Subcutaneous adipose tissue (tissue), 4 donors: ENCODE measurements around the gene DENND5B. TPM values are rescaled to one million over a fixed set of nuclear protein-coding genes. Genes with fewer than 3 reads are reported as not detected.

ENCODE experiments used
- total RNA-seq, 4 donors: library from RNA; depleted of rRNA; stranded (reverse); fragments of >200 nt; gene quantifications; one replicate each; pipeline ENCODE4 v1.1.0, GENCODE V29; 2016
- TF ChIP-seq, protein P1 (sequence below): fragments of 450-650 bp; IDR thresholded peaks from one replicate; pipeline ENCODE4 v1.5.1; 2016; ENCODE audit warnings: low read depth, mild to moderate bottlenecking, control low read depth, antibody characterized with exemption, moderate library complexity

DENND5B gene
- total RNA-seq, 4 donors from 2014 or later: 11.1 to 19.2 (median 14.0) TPM

DNA sequence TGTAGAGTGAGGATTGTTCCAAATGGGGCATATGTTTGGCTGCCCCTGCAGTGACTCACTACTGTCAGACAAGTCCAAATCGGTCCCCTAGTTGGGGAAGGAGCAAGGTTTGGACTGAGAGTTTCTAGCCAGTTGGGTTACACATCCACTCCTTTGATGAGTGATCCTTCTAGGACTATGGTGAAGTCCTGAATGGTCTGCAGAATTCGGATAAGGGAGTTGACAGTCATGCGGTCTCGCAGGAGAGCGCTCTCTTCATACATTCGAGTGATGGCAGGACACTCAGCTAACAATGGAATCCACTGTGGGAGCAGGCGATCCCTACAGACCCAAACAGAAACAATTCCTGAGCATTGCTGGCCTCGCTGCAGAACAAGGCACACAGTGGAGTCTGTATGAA is 203.5 kb downstream of the DENND5B start:
- TF ChIP-seq, protein P1, sequence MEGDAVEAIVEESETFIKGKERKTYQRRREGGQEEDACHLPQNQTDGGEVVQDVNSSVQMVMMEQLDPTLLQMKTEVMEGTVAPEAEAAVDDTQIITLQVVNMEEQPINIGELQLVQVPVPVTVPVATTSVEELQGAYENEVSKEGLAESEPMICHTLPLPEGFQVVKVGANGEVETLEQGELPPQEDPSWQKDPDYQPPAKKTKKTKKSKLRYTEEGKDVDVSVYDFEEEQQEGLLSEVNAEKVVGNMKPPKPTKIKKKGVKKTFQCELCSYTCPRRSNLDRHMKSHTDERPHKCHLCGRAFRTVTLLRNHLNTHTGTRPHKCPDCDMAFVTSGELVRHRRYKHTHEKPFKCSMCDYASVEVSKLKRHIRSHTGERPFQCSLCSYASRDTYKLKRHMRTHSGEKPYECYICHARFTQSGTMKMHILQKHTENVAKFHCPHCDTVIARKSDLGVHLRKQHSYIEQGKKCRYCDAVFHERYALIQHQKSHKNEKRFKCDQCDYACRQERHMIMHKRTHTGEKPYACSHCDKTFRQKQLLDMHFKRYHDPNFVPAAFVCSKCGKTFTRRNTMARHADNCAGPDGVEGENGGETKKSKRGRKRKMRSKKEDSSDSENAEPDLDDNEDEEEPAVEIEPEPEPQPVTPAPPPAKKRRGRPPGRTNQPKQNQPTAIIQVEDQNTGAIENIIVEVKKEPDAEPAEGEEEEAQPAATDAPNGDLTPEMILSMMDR: no peak

DNA sequence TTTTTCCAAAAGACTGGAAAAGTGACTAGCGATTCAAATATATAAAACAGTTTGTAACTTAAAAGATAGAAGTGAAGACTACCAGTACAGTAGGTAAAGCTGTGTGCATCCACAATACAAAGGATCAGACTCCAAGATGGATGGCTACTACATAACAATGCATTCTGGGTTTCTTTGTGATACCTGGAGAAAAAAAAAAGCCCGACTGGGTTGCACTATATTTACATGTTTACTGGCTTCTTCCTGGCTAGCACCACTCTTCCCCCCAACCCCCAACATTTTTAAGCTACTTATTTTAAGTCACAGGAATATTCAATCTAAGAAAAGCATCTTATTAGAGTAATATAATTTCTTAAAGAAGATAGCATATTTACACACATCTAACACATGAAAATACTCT is 203.9 kb downstream of the DENND5B start:
- TF ChIP-seq, protein P1: no peak

DNA sequence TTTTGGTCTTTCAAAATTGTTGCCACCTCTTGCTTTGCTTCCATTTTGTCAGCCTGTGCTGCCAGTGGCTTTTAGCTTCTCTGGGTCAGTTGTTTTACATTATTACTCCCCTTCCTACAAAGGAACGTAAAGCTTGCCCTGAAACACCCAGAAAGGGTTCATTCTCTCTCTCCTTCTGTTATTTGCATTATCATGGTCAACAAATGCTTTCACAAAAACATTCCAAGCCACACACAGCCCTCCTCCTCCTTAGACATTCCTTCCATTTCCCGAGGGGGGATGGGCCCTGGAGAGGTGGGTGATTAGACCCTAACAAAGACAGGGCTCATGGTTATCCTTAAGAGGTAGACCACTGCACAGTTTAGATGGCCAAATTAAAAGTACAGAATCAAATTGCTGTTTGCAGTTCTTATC is 204.6 kb downstream of the DENND5B start:
- TF ChIP-seq, protein P1: no peak

DNA sequence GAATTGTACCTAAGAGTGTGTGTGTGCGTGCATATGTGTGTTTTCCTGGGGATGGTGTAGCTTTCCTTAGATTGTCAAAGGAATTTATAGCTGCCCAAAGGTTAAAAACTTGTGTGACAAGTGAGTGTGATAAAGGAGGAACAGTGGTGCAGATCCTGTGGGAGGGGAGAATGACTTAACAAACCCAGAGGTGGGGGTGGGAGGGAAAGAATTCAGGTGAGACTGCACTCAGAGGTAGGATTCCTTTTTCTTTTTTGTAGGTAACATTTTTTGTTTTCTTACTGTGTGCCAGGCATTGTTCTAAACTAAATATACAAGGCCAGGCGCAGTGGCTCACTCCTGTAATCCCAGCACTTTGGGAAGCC is 219.7 kb downstream of the DENND5B start:
- TF ChIP-seq, protein P1: no peak

DNA sequence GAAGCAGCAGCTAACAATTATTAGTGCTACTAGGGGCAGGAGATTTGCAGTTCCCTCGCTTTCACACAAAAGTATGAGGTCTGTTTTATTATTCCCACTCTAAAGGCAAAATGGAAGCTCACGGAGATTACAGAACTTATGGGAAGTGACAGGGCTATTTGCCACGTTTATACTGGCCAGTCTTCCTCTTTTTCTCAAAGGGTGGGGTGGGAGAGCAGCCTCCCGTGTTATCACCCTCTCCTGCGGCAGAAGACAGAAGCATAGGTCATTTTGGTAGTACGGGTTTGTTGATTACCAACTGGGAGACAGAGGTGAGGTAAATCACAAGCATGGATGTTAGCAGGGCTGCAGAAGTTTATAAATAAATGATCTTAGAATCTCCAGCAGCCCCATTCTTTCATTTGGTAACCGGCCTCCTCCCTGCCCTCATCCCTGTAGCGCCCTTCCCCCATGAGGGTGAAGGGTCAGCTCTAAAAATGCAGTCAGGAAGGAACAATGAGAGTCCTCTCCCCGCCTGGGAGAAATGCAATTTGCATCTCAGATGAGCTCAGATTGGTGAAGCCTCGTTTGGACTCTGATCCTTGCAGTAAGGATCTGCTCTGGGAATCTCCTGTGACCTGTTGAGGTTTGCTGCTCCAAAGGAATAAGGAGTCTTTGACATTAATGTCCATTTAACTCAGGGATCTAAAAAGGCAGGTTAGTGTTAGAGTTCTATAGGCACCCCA is 220.2 kb downstream of the DENND5B start:
- TF ChIP-seq, protein P1: no peak

DNA sequence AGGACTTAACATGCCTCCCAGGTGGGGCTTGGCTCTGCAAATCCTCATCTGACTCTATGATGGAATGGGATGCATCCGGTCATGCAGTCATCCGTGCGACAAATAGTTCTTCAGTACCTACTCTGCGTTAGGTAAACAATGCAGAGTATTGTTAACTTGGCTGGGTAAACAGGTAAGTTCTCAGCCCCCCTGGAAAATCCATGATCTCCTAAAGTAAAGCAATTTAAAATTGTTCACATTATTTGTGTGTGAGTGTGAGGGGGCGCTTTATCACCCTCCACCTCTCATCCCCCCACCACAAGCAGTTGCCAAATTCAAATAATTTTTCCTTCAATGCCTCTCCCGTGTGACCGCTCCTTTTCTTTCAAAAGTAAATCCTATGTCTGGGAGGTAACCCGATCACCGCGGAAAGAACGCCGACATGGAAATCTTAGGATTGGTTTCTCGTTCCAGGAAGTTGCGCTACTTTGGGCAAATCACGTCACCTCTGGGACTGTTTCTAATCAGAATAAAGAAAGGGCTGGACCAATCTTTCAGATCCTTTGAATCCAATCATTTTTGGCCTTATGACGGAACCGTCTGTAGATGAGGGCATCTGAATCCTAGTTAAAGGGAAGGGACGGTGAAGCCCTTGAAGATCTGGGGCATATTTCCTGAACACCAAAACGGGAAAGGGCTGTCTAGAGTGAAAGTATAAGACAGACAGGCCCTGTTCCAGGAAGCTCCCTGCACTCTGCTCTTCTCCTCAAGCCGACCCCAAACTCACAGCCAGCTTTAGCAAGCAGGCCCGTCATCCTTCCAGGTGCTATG is 221.0 kb downstream of the DENND5B start:
- TF ChIP-seq, protein P1: no peak

DNA sequence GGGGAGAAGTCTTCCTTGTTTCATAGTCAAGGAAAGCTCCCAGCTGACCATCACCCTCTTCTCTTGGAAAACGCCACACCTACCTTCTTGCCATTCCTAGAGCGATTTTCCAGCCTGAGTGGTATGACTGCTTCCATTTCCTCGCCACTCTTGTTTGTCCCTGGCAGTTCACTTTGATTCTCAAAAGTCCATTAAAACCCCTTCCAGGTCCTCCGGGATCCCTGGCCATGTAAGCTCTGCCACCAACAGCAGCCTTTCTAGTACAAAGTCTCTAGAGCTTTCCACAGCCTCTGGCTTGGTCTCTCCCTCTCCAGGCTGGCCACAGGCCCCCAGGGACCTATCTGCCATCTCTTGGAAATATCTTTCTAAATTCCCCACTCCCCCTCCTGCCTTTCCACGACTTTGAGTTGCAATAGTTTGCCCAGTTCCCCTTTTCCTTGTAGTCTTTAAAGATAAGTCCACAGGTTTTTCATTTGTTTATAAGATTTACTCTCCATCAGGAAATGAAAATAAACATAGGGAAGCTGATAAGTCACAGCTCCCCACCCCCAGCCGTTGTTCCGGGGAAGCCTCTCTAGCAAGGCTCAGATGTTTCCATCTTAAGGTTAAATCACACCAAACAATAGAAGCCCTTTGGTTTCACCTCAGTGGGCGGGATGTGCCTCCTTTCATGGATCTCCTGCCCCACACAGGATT is 222.1 kb downstream of the DENND5B start:
- TF ChIP-seq, protein P1: no peak
